Measurements from ENCODE around the gene PEDS1. TPM values are rescaled to one million over a fixed set of nuclear protein-coding genes. Genes with fewer than 3 reads are reported as not detected.
"Not testable (repeated sequence)": the region's sequence is repeated elsewhere in the genome, so short reads cannot be mapped to it uniquely, and the experiment has no call there.

Gene PEDS1
- total RNA-seq, 1 experiment from 2014 or later, result 53.8 TPM

DNA sequence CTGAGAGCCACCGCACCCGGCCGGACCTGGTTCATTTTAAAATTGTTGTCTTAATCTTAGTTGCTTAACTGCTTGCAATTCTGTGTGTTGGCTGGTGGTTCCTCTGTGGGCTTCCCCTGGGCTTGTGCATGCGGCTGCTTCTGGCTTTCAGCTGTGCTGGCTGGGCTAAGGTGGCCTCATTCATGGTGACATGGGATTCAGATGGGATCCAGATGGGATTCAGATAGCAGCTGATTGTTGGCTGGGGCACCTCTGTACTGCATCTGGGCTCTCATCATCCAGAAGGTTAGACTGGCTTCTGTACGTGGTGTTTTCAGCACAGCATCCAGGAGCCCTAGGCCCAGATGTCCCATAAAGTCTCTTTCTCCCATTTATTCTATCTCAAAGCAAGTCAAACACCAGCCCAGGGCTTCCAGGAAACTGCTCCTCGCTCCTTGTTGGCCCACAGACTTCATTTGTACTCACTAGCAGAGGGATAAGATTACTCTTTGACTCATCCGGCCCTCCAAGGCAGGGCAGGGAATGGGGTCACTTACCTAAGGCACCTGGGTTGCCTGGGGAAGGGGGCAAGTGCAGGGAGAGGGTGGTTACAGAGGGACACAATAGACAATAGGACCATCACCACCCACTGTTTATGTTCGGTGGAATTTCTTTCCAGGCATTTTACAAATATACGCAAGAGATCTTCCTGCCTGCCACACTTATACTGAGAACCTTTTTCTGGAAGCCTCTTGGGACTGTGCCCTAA, 10.2 kb upstream of the PEDS1 start:
- Histone ChIP-seq H3K36me3 (ENCODE audit: low read depth, low read length) (no peaks in the 10 kb centered on the region), H3K4me1 (ENCODE audit: insufficient read depth, low read length) (peaks cover 38% of the 10 kb centered on the region), H3K4me3 (ENCODE audit: low read length) (peak overlapping the region; percentile 2; the same call in 1 of the 2 replicates), H3K9me2 (replicated peaks; ENCODE audit: low read length) (no peaks in the 10 kb centered on the region), H3F3A (ENCODE audit: low read length, unreplicated experiment) (peaks cover 3% of the 10 kb centered on the region), H3K9me3 (ENCODE audit: low read length) (no peaks in the 10 kb centered on the region), H3K4me2 (ENCODE audit: low read length) (peak overlapping the region; percentile 53), H3K27ac (ENCODE audit: low read length) (peak overlapping the region; percentile 69), H3K79me2 (ENCODE audit: low read length) (no peaks in the 10 kb centered on the region), H2AFZ (ENCODE audit: low read length) (peak overlapping the region; percentile 38), H3K27me3 (ENCODE audit: low read length) (no peaks in the 10 kb centered on the region), H4K20me1 (ENCODE audit: low read length) (no peaks in the 10 kb centered on the region), H3K9ac (ENCODE audit: low read length) (peak overlapping the region; percentile 11; the same call in 1 of the 2 replicates)
- peak; percentile 81 for DNase-seq
- ATAC-seq, result peak; percentile 48
- intact Hi-C loops (cut with micrococcal nuclease), result no loop called here
- ChIA-PET POLR2A (ENCODE audit: unreplicated experiment) (no interaction called here), CTCF (no interaction called here)
- no TSS peak for BruUV-seq (replicated peaks)
- no peak for TF ChIP-seq EZH2 (IDR thresholded peaks at IDR 0.05; ENCODE audit: low read length, unreplicated experiment)
- TF ChIP-seq, protein P1, sequence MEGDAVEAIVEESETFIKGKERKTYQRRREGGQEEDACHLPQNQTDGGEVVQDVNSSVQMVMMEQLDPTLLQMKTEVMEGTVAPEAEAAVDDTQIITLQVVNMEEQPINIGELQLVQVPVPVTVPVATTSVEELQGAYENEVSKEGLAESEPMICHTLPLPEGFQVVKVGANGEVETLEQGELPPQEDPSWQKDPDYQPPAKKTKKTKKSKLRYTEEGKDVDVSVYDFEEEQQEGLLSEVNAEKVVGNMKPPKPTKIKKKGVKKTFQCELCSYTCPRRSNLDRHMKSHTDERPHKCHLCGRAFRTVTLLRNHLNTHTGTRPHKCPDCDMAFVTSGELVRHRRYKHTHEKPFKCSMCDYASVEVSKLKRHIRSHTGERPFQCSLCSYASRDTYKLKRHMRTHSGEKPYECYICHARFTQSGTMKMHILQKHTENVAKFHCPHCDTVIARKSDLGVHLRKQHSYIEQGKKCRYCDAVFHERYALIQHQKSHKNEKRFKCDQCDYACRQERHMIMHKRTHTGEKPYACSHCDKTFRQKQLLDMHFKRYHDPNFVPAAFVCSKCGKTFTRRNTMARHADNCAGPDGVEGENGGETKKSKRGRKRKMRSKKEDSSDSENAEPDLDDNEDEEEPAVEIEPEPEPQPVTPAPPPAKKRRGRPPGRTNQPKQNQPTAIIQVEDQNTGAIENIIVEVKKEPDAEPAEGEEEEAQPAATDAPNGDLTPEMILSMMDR (conservative IDR thresholded peaks at IDR 0.05; ENCODE audit: low read depth, low read length), result no peak
- TF ChIP-seq EZH2phosphoT487 (IDR thresholded peaks at IDR 0.05; ENCODE audit: borderline replicate concordance, low read length), result no peak

DNA sequence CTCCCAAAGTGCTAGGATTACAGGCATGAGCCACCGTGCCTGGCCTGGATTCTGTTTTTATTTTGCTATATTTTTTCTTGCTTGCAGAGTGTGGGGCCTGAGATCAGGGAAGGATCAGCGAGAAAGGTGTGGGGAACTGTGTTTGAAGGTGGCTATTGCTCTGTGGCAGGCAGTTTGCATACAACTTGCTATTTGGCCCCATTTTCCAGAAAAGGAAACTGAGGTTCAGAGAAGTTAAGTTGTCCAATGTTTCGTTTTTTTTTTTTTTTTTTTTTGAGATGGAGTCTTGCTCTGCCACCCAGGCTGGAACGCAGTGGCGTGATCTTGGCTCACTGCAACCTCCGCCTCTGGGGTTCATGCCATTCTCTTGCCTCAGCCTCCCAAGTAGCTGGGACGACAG, 8.0 kb upstream of the PEDS1 start:
- H3K27me3 ChIP-seq (ENCODE audit: low read length); H4K20me1 ChIP-seq (ENCODE audit: low read length); BruUV-seq (replicated peaks); DNase-seq; POLR2A ChIA-PET (ENCODE audit: unreplicated experiment); H3K27ac ChIP-seq (ENCODE audit: low read length); CTCF ChIA-PET; H3K9me3 ChIP-seq (ENCODE audit: low read length); H3K9ac ChIP-seq (ENCODE audit: low read length); ATAC-seq; H3K79me2 ChIP-seq (ENCODE audit: low read length); H3K4me3 ChIP-seq (ENCODE audit: low read length); H3K36me3 ChIP-seq (ENCODE audit: low read depth, low read length); H3K9me2 ChIP-seq (replicated peaks; ENCODE audit: low read length); H2AFZ ChIP-seq (ENCODE audit: low read length); H3K4me2 ChIP-seq (ENCODE audit: low read length); intact Hi-C loops (cut with micrococcal nuclease); H3F3A ChIP-seq (ENCODE audit: low read length, unreplicated experiment): not testable (repeated sequence)
- H3K4me1 ChIP-seq (ENCODE audit: insufficient read depth, low read length), result peaks cover 34% of the 10 kb centered on the region

DNA sequence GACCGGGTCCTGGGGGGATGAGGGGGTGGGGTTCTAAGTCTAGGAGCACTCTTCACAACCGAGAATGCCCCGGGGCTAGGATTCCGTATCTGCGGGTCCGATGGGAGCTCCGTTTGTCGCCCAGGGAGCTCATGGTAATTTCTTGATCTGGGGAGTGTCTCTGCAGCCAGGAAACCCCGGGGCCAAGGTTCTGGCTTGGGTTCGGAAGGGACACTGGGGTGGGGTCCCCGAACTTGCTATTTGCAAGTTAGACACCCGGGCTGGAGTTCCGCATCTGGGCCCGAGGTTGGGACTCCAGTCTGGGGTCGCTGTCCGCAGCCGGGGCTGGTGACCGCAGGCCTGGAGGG, 397 bp downstream of the PEDS1 start:
- POLR2A ChIA-PET (ENCODE audit: unreplicated experiment), result interaction anchor here (0.6 to 1.8 kb wide), 4 partner anchors 13 to 668 kb away, joined by 4 to 12 read pairs (median 7); no protein-coding TSS in a partner anchor
- Histone ChIP-seq H3K4me1 (ENCODE audit: insufficient read depth, low read length) (peaks cover 43% of the 10 kb centered on the region), H3K9me3 (ENCODE audit: low read length) (no peaks in the 10 kb centered on the region), H3K27me3 (ENCODE audit: low read length) (no peaks in the 10 kb centered on the region), H3K4me2 (ENCODE audit: low read length) (peak overlapping the region; percentile 96), H3K36me3 (ENCODE audit: low read depth, low read length) (peaks cover 9% of the 10 kb centered on the region; the same call in 1 of the 2 replicates), H2AFZ (ENCODE audit: low read length) (peak overlapping the region; percentile 76), H3K9ac (ENCODE audit: low read length) (peak overlapping the region; percentile 93), H3K27ac (ENCODE audit: low read length) (peak overlapping the region; percentile 31), H3F3A (ENCODE audit: low read length, unreplicated experiment) (no peaks in the 10 kb centered on the region), H3K4me3 (ENCODE audit: low read length) (peak overlapping the region; percentile 76), H3K79me2 (ENCODE audit: low read length) (peaks cover 53% of the 10 kb centered on the region), H3K9me2 (replicated peaks; ENCODE audit: low read length) (no peaks in the 10 kb centered on the region), H4K20me1 (ENCODE audit: low read length) (no peaks in the 10 kb centered on the region)
- CTCF ChIA-PET, result interaction anchor here (0.6 to 1.7 kb wide), 5 partner anchors 13 to 151 kb away, joined by 3 to 10 read pairs (median 3); no protein-coding TSS in a partner anchor
- ATAC-seq (peak; percentile 1; the same call in 1 of the 2 replicates), DNase-seq (peak; percentile 17)
- intact Hi-C loops (cut with micrococcal nuclease), result loop anchor here (2.0 kb wide), 1 partner anchor 14 kb away; no protein-coding TSS in a partner anchor
- no TSS peak for BruUV-seq (replicated peaks)
- TF ChIP-seq, protein P1 (conservative IDR thresholded peaks at IDR 0.05; ENCODE audit: low read depth, low read length), result no peak
- TF ChIP-seq EZH2phosphoT487 (IDR thresholded peaks at IDR 0.05; ENCODE audit: borderline replicate concordance, low read length), result no peak
- no peak for TF ChIP-seq EZH2 (IDR thresholded peaks at IDR 0.05; ENCODE audit: low read length, unreplicated experiment)
